Activated CD8-positive, alpha-beta T cell treated with anti-CD3 and anti-CD28 coated beads, Interleukin-2, amount 10 ng/mL, durations not matched to agents 7 days and 5 days (primary cell): ENCODE measurements around the gene TP53RK. TPM values are rescaled to one million over a fixed set of nuclear protein-coding genes. Genes with fewer than 3 reads are reported as not detected.

ENCODE experiments used
- ATAC-seq: fragments of 150-1000 bp; cut with Tn5 transposase; one replicate; pipeline ENCODE4 v1.10.0; 2021; ENCODE audit warnings: moderate library complexity
- CTCF ChIA-PET: fragments of 350-600 bp; sonication (Branson Sonifier 250); formaldehyde crosslinking; loops from one replicate; lab custom pipeline; 2021; ENCODE audit warnings: antibody characterized with exemption; lab: Charles Lee
- POLR2A ChIA-PET: fragments of 350-600 bp; sonication (Branson Sonifier 250); formaldehyde crosslinking; loops from one replicate; lab custom pipeline; 2021; ENCODE audit warnings: antibody characterized with exemption; lab: Charles Lee
- DNase-seq: peaks from one replicate; pipeline ENCODE4 v3.0.0-alpha.2; 2020
- H3K27ac Mint-ChIP-seq: one replicate; pipeline ENCODE4 v1.8.0; 2021; ENCODE audit warnings: mild to moderate bottlenecking, mixed read lengths
- H3K27me3 Mint-ChIP-seq: one replicate; pipeline ENCODE4 v1.8.0; 2021; ENCODE audit warnings: low read depth, mixed read lengths
- H3K36me3 Mint-ChIP-seq: one replicate; pipeline ENCODE4 v1.8.0; 2021; ENCODE audit warnings: low read depth, mixed read lengths
- H3K4me1 Mint-ChIP-seq: one replicate; pipeline ENCODE4 v1.8.0; 2021; ENCODE audit warnings: low read depth, mixed read lengths
- H3K4me3 Mint-ChIP-seq: one replicate; pipeline ENCODE4 v1.8.0; 2021; ENCODE audit warnings: mild to moderate bottlenecking, mixed read lengths
- H3K9me3 Mint-ChIP-seq: one replicate; pipeline ENCODE4 v1.8.0; 2022; ENCODE audit warnings: mixed read lengths; ENCODE audit not compliant: insufficient read depth
- total RNA-seq, 2 experiments: library from RNA; stranded (reverse); gene quantifications; one replicate each; pipeline ENCODE4 v1.2.3, GENCODE V29; 2021

Gene TP53RK
- total RNA-seq, 2 experiments from 2014 or later: 15.8 to 15.9 TPM

GRCh38 chr20:46649965-46650542 is 39.2 kb downstream of the TP53RK start:
- Mint-ChIP-seq H3K27ac (no peak overlapping the region), H3K4me1 (no peaks in the 10 kb centered on the region), H3K9me3 (no peaks in the 10 kb centered on the region), H3K4me3 (no peak overlapping the region), H3K36me3 (peaks cover 3% of the 10 kb centered on the region), H3K27me3 (peaks cover 53% of the 10 kb centered on the region)
- ChIA-PET POLR2A (no interaction called here), CTCF (no interaction called here)
- no peak for ATAC-seq
- no peak for DNase-seq

- no peaks in the 10 kb centered on the region for H3K9me3 Mint-ChIP-seq
- peaks cover 3% of the 10 kb centered on the region for H3K36me3 Mint-ChIP-seq
- H3K27me3 Mint-ChIP-seq: peaks cover 56% of the 10 kb centered on the region
- ATAC-seq: no peak
- POLR2A ChIA-PET: no interaction called here
- H3K4me1 Mint-ChIP-seq: no peaks in the 10 kb centered on the region
- H3K4me3 Mint-ChIP-seq: no peak overlapping the region
- CTCF ChIA-PET: no interaction called here
- no peak for DNase-seq
- H3K27ac Mint-ChIP-seq: no peak overlapping the region
These were observed 39.6 kb downstream of the TP53RK start for GRCh38 chr20:46649650-46649949.

GRCh38 chr20:46648903-46649649 is 40.2 kb downstream of the TP53RK start:
- CTCF ChIA-PET: interaction anchor here (1.2 kb wide), 1 partner anchor 104 kb away, joined by 3 read pairs; no protein-coding TSS in a partner anchor
- H3K36me3 Mint-ChIP-seq: peaks cover 3% of the 10 kb centered on the region

GRCh38 chr20:46647469-46647868 is 41.8 kb downstream of the TP53RK start:
- ChIA-PET CTCF (interaction anchor here (1.4 kb wide), 1 partner anchor 39 kb away, joined by 4 read pairs; no protein-coding TSS in a partner anchor), POLR2A (interaction anchor here (0.5 kb wide), 1 partner anchor 43 kb away, joined by 3 read pairs; no protein-coding TSS in a partner anchor)
- Mint-ChIP-seq H3K36me3 (peaks cover 3% of the 10 kb centered on the region), H3K4me1 (no peaks in the 10 kb centered on the region), H3K9me3 (no peaks in the 10 kb centered on the region), H3K27ac (no peak overlapping the region), H3K27me3 (peaks cover 48% of the 10 kb centered on the region), H3K4me3 (no peak overlapping the region)
- no peak for DNase-seq
- ATAC-seq: no peak

More at GRCh38 chr20:46648903-46649649, 40.2 kb downstream of the TP53RK start:
- Mint-ChIP-seq H3K9me3 (no peaks in the 10 kb centered on the region), H3K4me3 (no peak overlapping the region), H3K4me1 (no peaks in the 10 kb centered on the region), H3K27ac (no peak overlapping the region), H3K27me3 (peaks cover 56% of the 10 kb centered on the region)
- POLR2A ChIA-PET: no interaction called here
- DNase-seq (no peak), ATAC-seq (no peak)

GRCh38 chr20:46646659-46647380 is 42.4 kb downstream of the TP53RK start:
- CTCF ChIA-PET: interaction anchor here (1.4 kb wide), 1 partner anchor 39 kb away, joined by 4 read pairs; no protein-coding TSS in a partner anchor
- no peak for DNase-seq

GRCh38 chr20:46646122-46646521 is 43.1 kb downstream of the TP53RK start:
- Mint-ChIP-seq H3K27me3 (peaks cover 46% of the 10 kb centered on the region), H3K9me3 (no peaks in the 10 kb centered on the region), H3K36me3 (peaks cover 3% of the 10 kb centered on the region), H3K4me3 (no peak overlapping the region), H3K4me1 (no peaks in the 10 kb centered on the region), H3K27ac (no peak overlapping the region)
- CTCF ChIA-PET: no interaction called here
- POLR2A ChIA-PET: no interaction called here
- no peak for DNase-seq
- ATAC-seq: no peak

More at GRCh38 chr20:46646659-46647380, 42.4 kb downstream of the TP53RK start:
- H3K27me3 Mint-ChIP-seq: peaks cover 47% of the 10 kb centered on the region
- no peak overlapping the region for H3K4me3 Mint-ChIP-seq
- no peaks in the 10 kb centered on the region for H3K9me3 Mint-ChIP-seq
- POLR2A ChIA-PET: no interaction called here
- peaks cover 3% of the 10 kb centered on the region for H3K36me3 Mint-ChIP-seq
- no peak for ATAC-seq
- H3K27ac Mint-ChIP-seq: no peak overlapping the region
- H3K4me1 Mint-ChIP-seq: no peaks in the 10 kb centered on the region

GRCh38 chr20:46644733-46645132 is 44.5 kb downstream of the TP53RK start:
- POLR2A ChIA-PET: no interaction called here
- no peak for DNase-seq
- ATAC-seq: no peak
- no peaks in the 10 kb centered on the region for H3K4me1 Mint-ChIP-seq
- H3K27me3 Mint-ChIP-seq: peaks cover 32% of the 10 kb centered on the region
- H3K36me3 Mint-ChIP-seq: no peaks in the 10 kb centered on the region
- H3K9me3 Mint-ChIP-seq: no peaks in the 10 kb centered on the region
- no peak overlapping the region for H3K4me3 Mint-ChIP-seq
- CTCF ChIA-PET: no interaction called here
- H3K27ac Mint-ChIP-seq: no peak overlapping the region

- no peaks in the 10 kb centered on the region for H3K36me3 Mint-ChIP-seq
- H3K4me3 Mint-ChIP-seq: no peak overlapping the region
- H3K4me1 Mint-ChIP-seq: no peaks in the 10 kb centered on the region
- DNase-seq: no peak
- ChIA-PET POLR2A (no interaction called here), CTCF (no interaction called here)
- ATAC-seq: no peak
- no peaks in the 10 kb centered on the region for H3K9me3 Mint-ChIP-seq
- peaks cover 29% of the 10 kb centered on the region for H3K27me3 Mint-ChIP-seq
- H3K27ac Mint-ChIP-seq: no peak overlapping the region
These were observed 45.1 kb downstream of the TP53RK start for GRCh38 chr20:46644160-46644559.

- Mint-ChIP-seq H3K27me3 (peaks cover 24% of the 10 kb centered on the region), H3K4me1 (no peaks in the 10 kb centered on the region), H3K36me3 (no peaks in the 10 kb centered on the region), H3K9me3 (no peaks in the 10 kb centered on the region), H3K4me3 (no peak overlapping the region), H3K27ac (no peak overlapping the region)
- CTCF ChIA-PET: no interaction called here
- ATAC-seq: no peak
- no peak for DNase-seq
- POLR2A ChIA-PET: no interaction called here
These were observed 46.3 kb downstream of the TP53RK start for GRCh38 chr20:46642969-46643343.

- no peak overlapping the region for H3K27ac Mint-ChIP-seq
- H3K27me3 Mint-ChIP-seq: peaks cover 24% of the 10 kb centered on the region
- POLR2A ChIA-PET: no interaction called here
- H3K4me3 Mint-ChIP-seq: no peak overlapping the region
- DNase-seq (no peak), ATAC-seq (no peak)
- no peaks in the 10 kb centered on the region for H3K36me3 Mint-ChIP-seq
- H3K4me1 Mint-ChIP-seq: no peaks in the 10 kb centered on the region
- no peaks in the 10 kb centered on the region for H3K9me3 Mint-ChIP-seq
- CTCF ChIA-PET: no interaction called here
These were observed 46.8 kb downstream of the TP53RK start for GRCh38 chr20:46642265-46642968.

GRCh38 chr20:46641424-46641823 is 47.8 kb downstream of the TP53RK start:
- ATAC-seq (no peak), DNase-seq (no peak)
- no peak overlapping the region for H3K4me3 Mint-ChIP-seq
- peaks cover 21% of the 10 kb centered on the region for H3K27me3 Mint-ChIP-seq
- no peak overlapping the region for H3K27ac Mint-ChIP-seq
- POLR2A ChIA-PET: no interaction called here
- H3K36me3 Mint-ChIP-seq: no peaks in the 10 kb centered on the region
- H3K9me3 Mint-ChIP-seq: no peaks in the 10 kb centered on the region
- H3K4me1 Mint-ChIP-seq: no peaks in the 10 kb centered on the region
- CTCF ChIA-PET: no interaction called here
